ENCODE results near the gene MARVELD1.

Gene MARVELD1

GRCh38 chr10:97752956-97753355 lies 39.4 kb downstream of the MARVELD1 start:
- H3K4me3 ChIP-seq (ENCODE audit: low read length) = no peak overlapping the region
- no peaks in the 10 kb centered on the region for H3K79me2 ChIP-seq (ENCODE audit: low read length)
- TF ChIP-seq EZH2 (optimal IDR thresholded peaks at IDR 0.05; ENCODE audit: low read depth, low read length) (no peak), CTCF (IDR thresholded peaks at IDR 0.05; ENCODE audit: low read length) (no peak), EZH2phosphoT487 (IDR thresholded peaks at IDR 0.05; ENCODE audit: low read length) (no peak)
- H3K4me2 ChIP-seq (ENCODE audit: low read depth, low read length) = no peak overlapping the region
- H3K27ac ChIP-seq (ENCODE audit: low read length) = no peak overlapping the region
- no peaks in the 10 kb centered on the region for H3K9me3 ChIP-seq (replicated peaks; ENCODE audit: insufficient read depth, low read length)
- no peaks in the 10 kb centered on the region for H3K4me1 ChIP-seq (ENCODE audit: low read length)
- no peaks in the 10 kb centered on the region for H3K9me2 ChIP-seq (replicated peaks; ENCODE audit: insufficient read depth, low read length)
- H4K20me1 ChIP-seq (ENCODE audit: insufficient read depth, low read length) = no peaks in the 10 kb centered on the region
- H3K27me3 ChIP-seq (replicated peaks; ENCODE audit: insufficient read depth, low read length) = no peaks in the 10 kb centered on the region
- peaks cover 5% of the 10 kb centered on the region for H3K36me3 ChIP-seq (replicated peaks; ENCODE audit: insufficient read depth, low read length)
- no peak overlapping the region for H3K9ac ChIP-seq (ENCODE audit: low read length)
- no peak overlapping the region for H2AFZ ChIP-seq (ENCODE audit: low read length)
- no peak for DNase-seq
- no peaks in the 10 kb centered on the region for H3F3A ChIP-seq (ENCODE audit: insufficient read depth, low read length)

- Histone ChIP-seq H3K9me2 (replicated peaks; ENCODE audit: insufficient read depth, low read length) (no peaks in the 10 kb centered on the region), H3K9ac (ENCODE audit: low read length) (no peak overlapping the region), H3K27ac (ENCODE audit: low read length) (no peak overlapping the region), H2AFZ (ENCODE audit: low read length) (no peak overlapping the region), H3K27me3 (replicated peaks; ENCODE audit: insufficient read depth, low read length) (no peaks in the 10 kb centered on the region), H3K4me2 (ENCODE audit: low read depth, low read length) (no peak overlapping the region), H3K9me3 (replicated peaks; ENCODE audit: insufficient read depth, low read length) (no peaks in the 10 kb centered on the region), H3K36me3 (replicated peaks; ENCODE audit: insufficient read depth, low read length) (peaks cover under 1% of the 10 kb centered on the region; the same call in 1 of the 2 replicates), H3K4me1 (ENCODE audit: low read length) (no peaks in the 10 kb centered on the region), H3K79me2 (ENCODE audit: low read length) (no peaks in the 10 kb centered on the region), H4K20me1 (ENCODE audit: insufficient read depth, low read length) (no peaks in the 10 kb centered on the region), H3F3A (ENCODE audit: insufficient read depth, low read length) (no peaks in the 10 kb centered on the region), H3K4me3 (ENCODE audit: low read length) (no peak overlapping the region)
- DNase-seq = no peak
- TF ChIP-seq EZH2phosphoT487 (IDR thresholded peaks at IDR 0.05; ENCODE audit: low read length) (no peak), CTCF (IDR thresholded peaks at IDR 0.05; ENCODE audit: low read length) (no peak), EZH2 (optimal IDR thresholded peaks at IDR 0.05; ENCODE audit: low read depth, low read length) (no peak)
Measured at GRCh38 chr10:97754726-97755125, 41.2 kb downstream of the MARVELD1 start.

GRCh38 chr10:97755718-97756117 lies 42.2 kb downstream of the MARVELD1 start:
- no peaks in the 10 kb centered on the region for H3F3A ChIP-seq (ENCODE audit: insufficient read depth, low read length)
- H3K36me3 ChIP-seq (replicated peaks; ENCODE audit: insufficient read depth, low read length) = no peaks in the 10 kb centered on the region; the same call in 1 of the 2 replicates
- H3K4me1 ChIP-seq (ENCODE audit: low read length) = no peaks in the 10 kb centered on the region
- no peak overlapping the region for H3K27ac ChIP-seq (ENCODE audit: low read length)
- DNase-seq = no peak
- H3K9me2 ChIP-seq (replicated peaks; ENCODE audit: insufficient read depth, low read length) = no peaks in the 10 kb centered on the region
- H3K9me3 ChIP-seq (replicated peaks; ENCODE audit: insufficient read depth, low read length) = no peaks in the 10 kb centered on the region
- no peak overlapping the region for H3K4me2 ChIP-seq (ENCODE audit: low read depth, low read length)
- TF ChIP-seq EZH2phosphoT487 (IDR thresholded peaks at IDR 0.05; ENCODE audit: low read length) = no peak
- TF ChIP-seq EZH2 (optimal IDR thresholded peaks at IDR 0.05; ENCODE audit: low read depth, low read length) = no peak
- no peak for TF ChIP-seq CTCF (IDR thresholded peaks at IDR 0.05; ENCODE audit: low read length)
- no peaks in the 10 kb centered on the region for H3K79me2 ChIP-seq (ENCODE audit: low read length)
- H3K9ac ChIP-seq (ENCODE audit: low read length) = no peak overlapping the region
- H2AFZ ChIP-seq (ENCODE audit: low read length) = no peak overlapping the region
- no peak overlapping the region for H3K4me3 ChIP-seq (ENCODE audit: low read length)
- H3K27me3 ChIP-seq (replicated peaks; ENCODE audit: insufficient read depth, low read length) = no peaks in the 10 kb centered on the region
- H4K20me1 ChIP-seq (ENCODE audit: insufficient read depth, low read length) = no peaks in the 10 kb centered on the region
